Esophagus muscularis mucosa (tissue), 4 donors: ENCODE results near the gene AP1M1. TPM values are rescaled to one million over a fixed set of nuclear protein-coding genes. Genes with fewer than 3 reads are reported as not detected.

Experiments used
- DNase-seq: peaks from one replicate; pipeline ENCODE4 v3.0.0-alpha.2; 2017; ENCODE audit errors: extremely low spot score
- H3K27ac ChIP-seq, 4 donors: fragments of 200-600 bp; sonication (generic); replicated peaks in 1 of 4; 1 replicate in 3 of 4; 2 replicates in 1 of 4; pipeline ENCODE4 v1.5.1; 2016 to 2019; ENCODE audit warnings: mild to moderate bottlenecking in 1 of 4
- H3K27me3 ChIP-seq, 4 donors: fragments of 200-600 bp; sonication (generic); one replicate each; pipeline versions ENCODE4 v1.5.1 to v1.6.0; 2016 to 2019
- H3K36me3 ChIP-seq, 4 donors: fragments of 200-600 bp; sonication (generic); one replicate each; pipeline ENCODE4 v1.5.1; 2016 to 2019
- H3K4me1 ChIP-seq, 4 donors: fragments of 200-600 bp; sonication (generic); one replicate each; pipeline ENCODE4 v1.5.1; 2016 to 2019
- H3K4me3 ChIP-seq, 4 donors: fragments of 200-600 bp; sonication (generic); 1 replicate in 2 of 4; 2 replicates in 2 of 4; pipeline ENCODE4 v1.5.1; 2016 to 2019; ENCODE audit warnings: mild to moderate bottlenecking in 4 of 4, moderate library complexity in 1 of 4
- H3K9me3 ChIP-seq, 4 donors: fragments of 200-600 bp; sonication (generic); 1 replicate in 3 of 4; 2 replicates in 1 of 4; pipeline ENCODE4 v1.5.1; 2016 to 2019
- EP300 ChIP-seq: sonication (generic); formaldehyde crosslinking; IDR thresholded peaks from one replicate; pipeline ENCODE4 v1.6.1; 2017; ENCODE audit warnings: antibody characterized with exemption
- POLR2A ChIP-seq: fragments of 450-650 bp; IDR thresholded peaks from one replicate; pipeline ENCODE4 v1.6.1; 2017; ENCODE audit warnings: antibody characterized with exemption, moderate library complexity, mild to moderate bottlenecking, low read depth
- POLR2AphosphoS5 ChIP-seq, 2 donors: sonication (generic); formaldehyde crosslinking; IDR thresholded peaks; one replicate each; pipeline ENCODE4 v1.6.1; 2017; ENCODE audit warnings: antibody characterized with exemption in 2 of 2
- WGBS: methylation state at CpG from one replicate; pipeline ENCODE4 v1.1.5; 2018; 5-methylcytosine and 5-hydroxymethylcytosine counted together
- intact Hi-C: fragments of 100-400 bp; cut with DNase I; formaldehyde crosslinking; loops from one replicate; pipeline ENCODE4 v1.15.1; 2023
- total RNA-seq, 4 donors: library from RNA; depleted of rRNA; stranded (reverse); fragments of >200 nt; gene quantifications; one replicate each; pipeline versions ENCODE4 v1.1.0 to v1.2.1, GENCODE V29; 2016
- TF ChIP-seq, protein P1 (sequence below), 3 experiments: fragments of 200-600 bp in 2 of 3; fragments of 450-650 bp in 1 of 3; sonication (generic) in 2 of 3; IDR thresholded peaks; one replicate each; pipeline ENCODE4 v1.5.1; 2017 to 2019; ENCODE audit warnings: antibody characterized with exemption in 3 of 3, mild to moderate bottlenecking in 2 of 3, moderate library complexity in 1 of 3

The AP1M1 gene
- total RNA-seq, 4 donors from 2014 or later: 63.1 to 115 (median 98.6) TPM

DNA sequence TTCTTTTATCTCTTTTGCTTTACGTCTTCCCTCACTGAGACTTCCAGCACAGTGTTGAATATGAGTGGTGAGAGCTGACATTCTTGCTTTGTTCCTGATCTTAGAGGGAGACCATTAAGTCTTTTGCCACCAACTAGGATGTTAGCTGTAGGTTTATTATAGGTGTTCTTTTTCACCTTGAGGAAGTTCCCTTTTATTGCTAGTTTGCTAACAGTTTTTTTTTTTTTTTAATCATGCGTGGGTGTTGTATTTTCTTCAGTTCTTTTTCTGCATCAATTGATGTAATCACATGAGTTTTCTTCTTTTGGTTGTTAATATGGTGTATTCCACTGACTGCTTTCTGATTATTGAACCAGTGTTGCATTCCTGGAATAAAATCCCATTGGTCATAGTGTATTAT lies 21.1 kb downstream of the AP1M1 start:
- H3K36me3 ChIP-seq: peaks cover 43 to 94% (median 78%) of the 10 kb centered on the region in 4 donors
- no peak overlapping the region for H3K27ac ChIP-seq
- TF ChIP-seq POLR2AphosphoS5 (IDR thresholded peaks at IDR 0.05): no peak
- no peak for TF ChIP-seq EP300
- TF ChIP-seq POLR2A: no peak
- TF ChIP-seq, protein P1, sequence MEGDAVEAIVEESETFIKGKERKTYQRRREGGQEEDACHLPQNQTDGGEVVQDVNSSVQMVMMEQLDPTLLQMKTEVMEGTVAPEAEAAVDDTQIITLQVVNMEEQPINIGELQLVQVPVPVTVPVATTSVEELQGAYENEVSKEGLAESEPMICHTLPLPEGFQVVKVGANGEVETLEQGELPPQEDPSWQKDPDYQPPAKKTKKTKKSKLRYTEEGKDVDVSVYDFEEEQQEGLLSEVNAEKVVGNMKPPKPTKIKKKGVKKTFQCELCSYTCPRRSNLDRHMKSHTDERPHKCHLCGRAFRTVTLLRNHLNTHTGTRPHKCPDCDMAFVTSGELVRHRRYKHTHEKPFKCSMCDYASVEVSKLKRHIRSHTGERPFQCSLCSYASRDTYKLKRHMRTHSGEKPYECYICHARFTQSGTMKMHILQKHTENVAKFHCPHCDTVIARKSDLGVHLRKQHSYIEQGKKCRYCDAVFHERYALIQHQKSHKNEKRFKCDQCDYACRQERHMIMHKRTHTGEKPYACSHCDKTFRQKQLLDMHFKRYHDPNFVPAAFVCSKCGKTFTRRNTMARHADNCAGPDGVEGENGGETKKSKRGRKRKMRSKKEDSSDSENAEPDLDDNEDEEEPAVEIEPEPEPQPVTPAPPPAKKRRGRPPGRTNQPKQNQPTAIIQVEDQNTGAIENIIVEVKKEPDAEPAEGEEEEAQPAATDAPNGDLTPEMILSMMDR (IDR thresholded peaks at IDR 0.05): no peak
- intact Hi-C loops: no loop called here
- H3K4me1 ChIP-seq: peaks cover 0 to 12% (median 7%) of the 10 kb centered on the region in 4 donors
- H3K4me3 ChIP-seq: no peak overlapping the region
- no peak for DNase-seq
- peaks cover 0 to 35% (median 28%) of the 10 kb centered on the region in 4 donors for H3K9me3 ChIP-seq
- no peaks in the 10 kb centered on the region for H3K27me3 ChIP-seq
- WGBS: 86% methylated on average over 2 of the region's 2 CpGs

DNA sequence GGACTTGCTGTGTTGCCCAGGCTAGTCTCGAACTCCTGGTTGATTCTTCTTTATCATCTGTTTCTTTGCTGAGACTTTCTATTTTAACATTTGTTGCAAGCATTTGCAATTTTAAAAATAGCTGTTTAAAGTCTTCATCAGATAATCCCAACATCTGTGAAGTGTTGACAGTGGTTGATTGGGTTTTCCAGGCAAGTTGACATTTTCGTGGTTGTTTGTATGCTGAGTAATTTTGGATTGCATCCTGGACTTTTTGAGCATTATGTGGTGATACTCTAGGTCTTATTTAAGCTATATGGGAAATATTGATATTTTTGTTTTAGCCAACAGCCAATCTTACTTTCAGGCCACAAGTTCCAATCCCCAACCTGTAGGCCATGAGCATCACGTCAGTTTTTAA lies 25.1 kb downstream of the AP1M1 start:
- DNase-seq: no peak
- H3K27ac ChIP-seq: no peak overlapping the region
- H3K4me1 ChIP-seq: no peaks in the 10 kb centered on the region
- no peaks in the 10 kb centered on the region for H3K27me3 ChIP-seq
- 98% methylated on average over 3 of the region's 3 CpGs for WGBS
- intact Hi-C loops: no loop called here
- peaks cover 66 to 100% (median 89%) of the 10 kb centered on the region in 4 donors for H3K36me3 ChIP-seq
- TF ChIP-seq, protein P1 (IDR thresholded peaks at IDR 0.05): no peak
- TF ChIP-seq EP300 (no peak), POLR2A (no peak), POLR2AphosphoS5 (IDR thresholded peaks at IDR 0.05) (no peak)
- H3K9me3 ChIP-seq: peaks cover 0 to 35% (median 28%) of the 10 kb centered on the region in 4 donors
- H3K4me3 ChIP-seq: no peak overlapping the region

DNA sequence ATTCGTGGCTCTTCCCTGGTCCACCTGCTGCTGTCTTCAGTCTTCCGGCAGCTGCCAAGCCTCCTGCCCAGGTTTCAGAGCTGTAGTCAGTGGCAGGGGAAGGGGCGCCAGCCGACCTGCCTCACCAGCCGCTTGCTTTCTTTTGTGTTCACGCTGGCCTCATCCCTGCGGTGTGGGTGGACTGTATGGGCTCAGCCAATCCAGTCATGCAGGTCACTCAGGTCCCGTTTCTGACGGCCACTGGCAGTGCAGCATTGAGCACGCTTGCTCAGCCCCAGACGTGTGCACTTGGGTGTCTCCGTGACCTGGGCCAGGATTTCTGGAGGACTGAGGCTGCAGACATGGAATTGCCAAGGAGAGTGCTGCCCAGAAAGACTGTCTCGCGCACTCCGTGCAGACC lies 26.0 kb downstream of the AP1M1 start:
- H3K27ac ChIP-seq: no peak overlapping the region
- no peaks in the 10 kb centered on the region for H3K27me3 ChIP-seq
- peaks cover 71 to 100% (median 94%) of the 10 kb centered on the region in 4 donors for H3K36me3 ChIP-seq
- H3K4me1 ChIP-seq: no peaks in the 10 kb centered on the region
- H3K9me3 ChIP-seq: peaks cover 0 to 35% (median 28%) of the 10 kb centered on the region in 4 donors
- TF ChIP-seq POLR2A: no peak
- no peak for TF ChIP-seq EP300
- TF ChIP-seq POLR2AphosphoS5 (IDR thresholded peaks at IDR 0.05): no peak
- TF ChIP-seq, protein P1 (IDR thresholded peaks at IDR 0.05): no peak
- 92% methylated on average over 12 of the region's 15 CpGs for WGBS
- no peak for DNase-seq
- no peak overlapping the region for H3K4me3 ChIP-seq
- intact Hi-C loops: no loop called here

DNA sequence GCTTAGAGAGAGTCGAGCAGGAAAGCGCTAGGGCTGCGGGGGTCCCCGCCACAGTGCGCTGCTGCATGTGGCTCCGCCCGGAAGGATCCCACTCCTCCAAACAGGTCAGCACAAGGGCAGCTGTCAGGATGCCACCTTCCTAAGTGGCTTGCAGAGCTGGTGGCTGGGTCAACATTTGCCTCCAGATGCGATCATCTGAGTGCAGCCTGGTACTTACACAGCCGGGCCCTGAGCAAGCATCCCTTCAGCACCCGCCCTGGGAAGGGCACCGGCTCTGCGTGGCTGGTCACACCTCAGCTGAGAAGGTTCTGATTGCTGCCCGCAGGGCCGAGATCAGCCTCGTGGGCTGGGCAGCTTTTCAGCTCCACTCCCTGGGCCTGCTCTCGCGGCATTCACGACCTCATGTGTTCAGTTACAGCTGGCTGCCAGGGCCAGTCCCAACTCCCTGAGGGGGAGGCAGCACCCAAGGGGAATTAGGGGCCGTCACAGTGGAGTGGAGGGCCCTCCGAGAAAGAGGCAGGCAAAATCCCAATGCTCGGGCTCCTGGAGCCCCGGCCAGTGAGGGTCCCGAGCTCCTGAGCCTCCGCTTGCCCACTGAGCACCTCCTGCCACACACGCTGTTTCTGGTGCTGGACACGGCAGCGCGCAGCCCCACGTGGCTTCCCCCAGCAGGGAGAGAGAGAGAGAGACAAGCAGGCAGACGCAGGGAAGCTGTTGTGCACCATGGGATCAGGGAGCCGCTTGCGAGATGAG lies 26.8 kb downstream of the AP1M1 start:
- no peak for TF ChIP-seq POLR2A
- no peak for TF ChIP-seq POLR2AphosphoS5 (IDR thresholded peaks at IDR 0.05)
- TF ChIP-seq EP300: no peak
- TF ChIP-seq, protein P1 (IDR thresholded peaks at IDR 0.05): no peak
- 92% methylated on average over 25 of the region's 32 CpGs for WGBS
- intact Hi-C loops: no loop called here
- Histone ChIP-seq H3K27ac (no peak overlapping the region), H3K4me3 (no peak overlapping the region), H3K36me3 (peaks cover 78 to 100% (median 98%) of the 10 kb centered on the region in 4 donors), H3K4me1 (no peaks in the 10 kb centered on the region), H3K9me3 (peaks cover 0 to 34% (median 28%) of the 10 kb centered on the region in 4 donors), H3K27me3 (no peaks in the 10 kb centered on the region)
- DNase-seq: no peak
